ENCODE results near the gene UGT1A5.

DNA sequence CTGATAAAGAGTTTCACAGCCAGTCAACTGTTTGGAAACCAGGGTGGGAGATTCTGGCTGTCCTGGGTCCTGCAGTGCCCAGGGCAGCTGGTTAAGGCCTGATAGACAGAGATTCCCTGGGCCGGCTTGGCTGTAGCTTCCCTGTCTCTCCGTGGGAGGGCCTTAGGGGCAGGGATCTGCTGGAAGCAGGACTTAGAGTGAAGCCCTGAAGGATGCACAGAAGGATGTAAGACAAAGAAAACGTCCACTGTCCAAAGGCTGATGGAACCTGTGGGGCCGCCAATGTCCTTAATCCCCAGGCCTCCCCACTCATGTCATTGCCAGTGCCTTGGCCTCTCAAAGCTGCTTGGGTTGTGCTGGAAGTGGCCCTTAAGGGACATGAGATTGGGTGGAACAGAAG is 98.4 kb downstream of the UGT1A5 start:
- no peak for TF ChIP-seq CBX5 (IDR thresholded peaks at IDR 0.05; ENCODE audit: low read depth, low read length)
- TF ChIP-seq CTCF (IDR thresholded peaks at IDR 0.05; ENCODE audit: control extremely low read depth in 1 of 3, insufficient read depth in 1 of 3, low read depth in 1 of 3, low read length in 3 of 3): no peak
- no peak for TF ChIP-seq MAX (IDR thresholded peaks at IDR 0.05)

All from H1 (cell line).